ENCODE measurements around the gene PLCH2. TPM values are rescaled to one million over a fixed set of nuclear protein-coding genes. Genes with fewer than 3 reads are reported as not detected.

Gene PLCH2
- total and polyA plus RNA-seq, 9 of the 15 experiments (the other 6 are each of a cell fraction or from before 2014, with no cell fraction given): 0.16 TPM; not detected in 8

GRCh38 chr1:2525920-2526823 is 50.1 kb downstream of the PLCH2 start, which contains the start of gene PANK4 (continued):
- no peak for TF ChIP-seq MAFG (tag; conservative IDR thresholded peaks at IDR 0.05)
- no peak for TF ChIP-seq DPF2 (IDR thresholded peaks at IDR 0.05)
- TF ChIP-seq ZNF780A (CRISPR knock-in tag; IDR thresholded peaks at IDR 0.05): no peak
- no peak for TF ChIP-seq TEAD4 (IDR thresholded peaks at IDR 0.05; ENCODE audit: low read length)
- TF ChIP-seq TEAD4 (CRISPR knock-in tag; IDR thresholded peaks at IDR 0.05; ENCODE audit: borderline replicate concordance): no peak
- TF ChIP-seq, protein P1, sequence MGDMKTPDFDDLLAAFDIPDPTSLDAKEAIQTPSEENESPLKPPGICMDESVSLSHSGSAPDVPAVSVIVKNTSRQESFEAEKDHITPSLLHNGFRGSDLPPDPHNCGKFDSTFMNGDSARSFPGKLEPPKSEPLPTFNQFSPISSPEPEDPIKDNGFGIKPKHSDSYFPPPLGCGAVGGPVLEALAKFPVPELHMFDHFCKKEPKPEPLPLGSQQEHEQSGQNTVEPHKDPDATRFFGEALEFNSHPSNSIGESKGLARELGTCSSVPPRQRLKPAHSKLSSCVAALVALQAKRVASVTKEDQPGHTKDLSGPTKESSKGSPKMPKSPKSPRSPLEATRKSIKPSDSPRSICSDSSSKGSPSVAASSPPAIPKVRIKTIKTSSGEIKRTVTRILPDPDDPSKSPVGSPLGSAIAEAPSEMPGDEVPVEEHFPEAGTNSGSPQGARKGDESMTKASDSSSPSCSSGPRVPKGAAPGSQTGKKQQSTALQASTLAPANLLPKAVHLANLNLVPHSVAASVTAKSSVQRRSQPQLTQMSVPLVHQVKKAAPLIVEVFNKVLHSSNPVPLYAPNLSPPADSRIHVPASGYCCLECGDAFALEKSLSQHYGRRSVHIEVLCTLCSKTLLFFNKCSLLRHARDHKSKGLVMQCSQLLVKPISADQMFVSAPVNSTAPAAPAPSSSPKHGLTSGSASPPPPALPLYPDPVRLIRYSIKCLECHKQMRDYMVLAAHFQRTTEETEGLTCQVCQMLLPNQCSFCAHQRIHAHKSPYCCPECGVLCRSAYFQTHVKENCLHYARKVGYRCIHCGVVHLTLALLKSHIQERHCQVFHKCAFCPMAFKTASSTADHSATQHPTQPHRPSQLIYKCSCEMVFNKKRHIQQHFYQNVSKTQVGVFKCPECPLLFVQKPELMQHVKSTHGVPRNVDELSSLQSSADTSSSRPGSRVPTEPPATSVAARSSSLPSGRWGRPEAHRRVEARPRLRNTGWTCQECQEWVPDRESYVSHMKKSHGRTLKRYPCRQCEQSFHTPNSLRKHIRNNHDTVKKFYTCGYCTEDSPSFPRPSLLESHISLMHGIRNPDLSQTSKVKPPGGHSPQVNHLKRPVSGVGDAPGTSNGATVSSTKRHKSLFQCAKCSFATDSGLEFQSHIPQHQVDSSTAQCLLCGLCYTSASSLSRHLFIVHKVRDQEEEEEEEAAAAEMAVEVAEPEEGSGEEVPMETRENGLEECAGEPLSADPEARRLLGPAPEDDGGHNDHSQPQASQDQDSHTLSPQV (IDR thresholded peaks at IDR 0.05): peak; percentile 99
- 0 out of 4 replicates have a peak, but pooled peaks of 1 of the 2 experiments have one; percentile 39 for TF ChIP-seq UBTF (IDR thresholded peaks at IDR 0.05; ENCODE audit: borderline replicate concordance in 1 of 2, low read depth in 2 of 2, low read length in 2 of 2)
- no peak for TF ChIP-seq POLR2AphosphoS2 (IDR thresholded peaks at IDR 0.05; ENCODE audit: low read length)
- TF ChIP-seq LCOR (CRISPR knock-in tag; IDR thresholded peaks at IDR 0.05): 0 out of 2 replicates have a peak, but pooled peaks have one; percentile 50
- no peak for TF ChIP-seq BRD4 (IDR thresholded peaks at IDR 0.05)
- no peak for TF ChIP-seq POLR2H (tag; IDR thresholded peaks at IDR 0.05; ENCODE audit: low read depth)
- no peak for TF ChIP-seq NCOA2 (IDR thresholded peaks at IDR 0.05; ENCODE audit: partially characterized antibody in 2 of 2)
- TF ChIP-seq PATZ1 (CRISPR knock-in tag; IDR thresholded peaks at IDR 0.05; ENCODE audit: borderline replicate concordance): no peak
- TF ChIP-seq ZHX1 (conservative IDR thresholded peaks at IDR 0.05; ENCODE audit: low read length): no peak
- no peak for TF ChIP-seq ZNF133 (CRISPR knock-in tag; IDR thresholded peaks at IDR 0.05)
